Ovary (tissue), 10 donors: Measurements from ENCODE around the gene RNF6. TPM values are rescaled to one million over a fixed set of nuclear protein-coding genes. Genes with fewer than 3 reads are reported as not detected.

Experiments
- DNase-seq, 5 donors: peaks; one replicate each; pipeline ENCODE4 v3.0.0-alpha.2; 2019 to 2020
- H3K27ac ChIP-seq, 2 donors: fragments of 200-600 bp; one replicate each; pipeline versions ENCODE4 v1.5.1 to v1.8.0; 2019 to 2022
- H3K27me3 ChIP-seq: fragments of 200-600 bp; one replicate; pipeline ENCODE4 v1.8.0; 2022
- H3K36me3 ChIP-seq: fragments of 200-600 bp; sonication (generic); one replicate; pipeline ENCODE4 v1.5.1; 2019
- H3K4me1 ChIP-seq: one replicate; pipeline ENCODE4 v1.8.1; 2013; ENCODE audit warnings: mild to moderate bottlenecking, moderate library complexity; ENCODE audit not compliant: insufficient read depth
- H3K4me3 ChIP-seq: fragments of 200-600 bp; sonication (generic); one replicate; pipeline ENCODE4 v1.5.1; 2017
- H3K9me3 ChIP-seq, 2 donors: fragments of 200-600 bp in 1 of 2; sonication (generic) in 1 of 2; one replicate each; pipeline versions ENCODE4 v1.5.1 to v1.8.1; 2013 to 2019; ENCODE audit warnings: mild to moderate bottlenecking in 1 of 2, moderate library complexity in 1 of 2
- CTCF ChIP-seq, 3 donors: fragments of 450-650 bp in 2 of 3; fragments of 200-600 bp in 1 of 3; IDR thresholded peaks; one replicate each; pipeline versions ENCODE4 v1.5.1 to v1.8.0; 2016 to 2022; ENCODE audit warnings: antibody characterized with exemption in 3 of 3, mild to moderate bottlenecking in 1 of 3
- EP300 ChIP-seq: sonication (generic); formaldehyde crosslinking; IDR thresholded peaks from one replicate; pipeline ENCODE4 v1.6.1; 2017; ENCODE audit warnings: antibody characterized with exemption
- POLR2A ChIP-seq: fragments of 450-650 bp; IDR thresholded peaks from one replicate; pipeline ENCODE4 v1.6.1; 2017; ENCODE audit warnings: antibody characterized with exemption, mild to moderate bottlenecking, moderate library complexity
- WGBS, 3 donors: extraction: QIAGEN DNeasy Blood & Tissue Kit in 1 of 3; methylation state at CpG; one replicate each; pipeline versions ENCODE4 v1.1.5 to v1.1.7; 2013 to 2017; 5-methylcytosine and 5-hydroxymethylcytosine counted together
- intact Hi-C, 4 donors: fragments of 100-400 bp; cut with DNase I; formaldehyde crosslinking; loops; one replicate each; pipeline versions ENCODE4 v1.11.0 to v1.15.1; 2022 to 2023
- long read RNA-seq, 3 donors: library from polyadenylated mRNA in 2 of 3; unstranded in 2 of 3; transcript quantifications; one replicate each; pipeline ENCODE4 v2.0.0 and lab custom pipeline, GENCODE V29; 2021 to 2026
- polyA plus RNA-seq, 2 donors: library from polyadenylated mRNA; stranded (reverse); fragments of 200-250 nt in 1 of 2; fragments of 350-450 nt in 1 of 2; fragmentation: Illumina TruSeq in 1 of 2; extraction: RNeasy Lipid Tissue Mini Kit (QIAGEN cat#74804) in 1 of 2; gene quantifications; one replicate each; pipeline ENCODE4 v1.2.3, GENCODE V29; 2013 to 2014
- total RNA-seq, 7 donors: library from RNA; depleted of rRNA in 2 of 7; stranded (reverse); fragments of >200 nt in 2 of 7; fragmentation: NEBNext Ultra II Directional in 3 of 7; extraction: Animal tissue kit (Norgen Biotek cat#: 25700) in 3 of 7; gene quantifications; one replicate each; pipeline versions ENCODE4 v1.1.0 to v1.2.4, GENCODE V29; 2016 to 2023
- donor health status: DM: no; HTN: no; CAD: no; lungs with moderate emphysema.
- donor health status: DM: no; HTN: no; CAD: no.
- donor health status: Bipolar disorder and iron deficiency.
- donor health status: DM: yes; HTN: yes; CAD: no.
- donor health status: DM: no; HTN: no; CAD: no.
- donor health status: DM: yes; HTN: yes; CAD: no.

RNF6 gene
- total RNA-seq (10 to 100 TPM; 10.7 to 26.2 (median 17.7) TPM), polyA plus RNA-seq (10 to 100 TPM; 10.7 to 15.7 TPM)
- long read RNA-seq, donor 1, transcript RNF6-203 (5 exons, 3,706 nt): major isoform, 10 of 19 reads
- long read RNA-seq, donor 1, partial matches to known transcripts: 0 of 19 reads
- long read RNA-seq, donor 1, other reads (novel, unspliced or antisense): 5 of 19 reads
- long read RNA-seq, donor 2, transcript RNF6-203 (5 exons, 3,706 nt): major isoform, 11 of 17 reads
- long read RNA-seq, donor 2, transcript RNF6-201 (5 exons, 3,282 nt): minor isoform, 6 of 17 reads
- long read RNA-seq, donor 2, partial matches to known transcripts: 0 of 17 reads
- long read RNA-seq, donor 2, other reads (novel, unspliced or antisense): 0 of 17 reads
- long read RNA-seq, donor 3, transcript RNF6-201 (5 exons, 3,282 nt): major isoform, 20 of 46 reads
- long read RNA-seq, donor 3, transcript RNF6-203 (5 exons, 3,706 nt): minor isoform, 17 of 46 reads
- long read RNA-seq, donor 3, partial matches to known transcripts: 0 of 46 reads
- long read RNA-seq, donor 3, other reads (novel, unspliced or antisense): 9 of 46 reads

GRCh38 chr13:26221721-26222519 lies at the start of gene RNF6:
Gene RNF6 (minus strand): TSS chr13:26222314. CDS start chr13:26219649, 2,665 bp downstream.
- H3K9me3 ChIP-seq: no peaks in the 10 kb centered on the region
- WGBS, 3 donors: 0 to 1% (median 0%) methylated on average over 50 to 67 of the region's 67 CpGs
- H3K36me3 ChIP-seq: no peaks in the 10 kb centered on the region
- H3K4me1 ChIP-seq: peaks cover 2% of the 10 kb centered on the region
- peak; percentile 89 to 96 (median 93) for DNase-seq
- intact Hi-C loops: no loop called here
- no peaks in the 10 kb centered on the region for H3K27me3 ChIP-seq
- H3K4me3 ChIP-seq: peak within 1 kb of the TSS; percentile 95
- H3K27ac ChIP-seq: peak within 1 kb of the TSS; percentile 73 to 89
- TF ChIP-seq EP300: no peak
- TF ChIP-seq CTCF (IDR thresholded peaks at IDR 0.05): peak in 1 of 3 donors; percentile 27
- TF ChIP-seq POLR2A: peak; percentile 30

- Histone ChIP-seq H3K4me1 (peaks cover 4% of the 10 kb centered on the region), H3K27me3 (no peaks in the 10 kb centered on the region), H3K36me3 (no peaks in the 10 kb centered on the region), H3K4me3 (no peak overlapping the region), H3K9me3 (no peaks in the 10 kb centered on the region), H3K27ac (no peak overlapping the region)
- intact Hi-C loops: no loop called here
- TF ChIP-seq EP300: no peak
- TF ChIP-seq CTCF (IDR thresholded peaks at IDR 0.05): no peak
- no peak for TF ChIP-seq POLR2A
- whole genome bisulfite sequencing, 3 donors: 87 to 93% (median 93%) methylated on average over 3 of the region's 3 CpGs
- DNase-seq: no peak
Observed at GRCh38 chr13:26270707-26271106, 48.6 kb upstream of the RNF6 start.

GRCh38 chr13:26266311-26266710 lies 44.2 kb upstream of the RNF6 start:
- H3K27ac ChIP-seq: no peak overlapping the region
- H3K4me3 ChIP-seq: no peak overlapping the region
- peaks cover 2% of the 10 kb centered on the region for H3K4me1 ChIP-seq
- TF ChIP-seq EP300: no peak
- intact Hi-C loops: no loop called here
- H3K9me3 ChIP-seq: no peaks in the 10 kb centered on the region
- DNase-seq: no peak
- H3K36me3 ChIP-seq: no peaks in the 10 kb centered on the region
- 71 to 75% (median 71%) methylated on average over 3 of the region's 3 CpGs for WGBS, 3 donors
- no peaks in the 10 kb centered on the region for H3K27me3 ChIP-seq

- no peak for DNase-seq
- no peaks in the 10 kb centered on the region for H3K9me3 ChIP-seq
- no peak overlapping the region for H3K4me3 ChIP-seq
- no peak for TF ChIP-seq CTCF (IDR thresholded peaks at IDR 0.05)
- no peak for TF ChIP-seq EP300
- TF ChIP-seq POLR2A: no peak
- 98 to 99% (median 99%) methylated on average over 2 of the region's 2 CpGs for WGBS, 3 donors
- H3K27me3 ChIP-seq: no peaks in the 10 kb centered on the region
- H3K27ac ChIP-seq: no peak overlapping the region
- H3K36me3 ChIP-seq: no peaks in the 10 kb centered on the region
- intact Hi-C loops: no loop called here
- H3K4me1 ChIP-seq: no peaks in the 10 kb centered on the region
Observed at GRCh38 chr13:26262156-26262555, 40.0 kb upstream of the RNF6 start.
